Central memory CD8-positive, alpha-beta T cell (primary cell): Measurements from ENCODE around the gene GALNT10.

Source experiments
- ATAC-seq: fragments of 150-1000 bp; cut with Tn5 transposase; replicated peaks from 2 replicates; pipeline ENCODE4 v1.10.0; 2022; ENCODE audit warnings: mild to moderate bottlenecking, moderate FRiP score, moderate number of reproducible peaks; ENCODE audit not compliant: poor library complexity, severe bottlenecking; ENCODE audit errors: extremely low read depth
- DNase-seq, 2 donors: peaks; one replicate each; pipeline ENCODE4 v3.0.0; 2021; ENCODE audit warnings: low spot score in 2 of 2
- H3K27ac Mint-ChIP-seq: one replicate; pipeline ENCODE4 v1.8.0; 2022; ENCODE audit warnings: low read depth, mild to moderate bottlenecking, moderate library complexity, mixed read lengths
- H3K27me3 Mint-ChIP-seq: one replicate; pipeline ENCODE4 v1.8.0; 2022; ENCODE audit warnings: mixed read lengths
- H3K36me3 Mint-ChIP-seq: one replicate; pipeline ENCODE4 v1.8.0; 2022; ENCODE audit warnings: mild to moderate bottlenecking, moderate library complexity, mixed read lengths; ENCODE audit not compliant: insufficient read depth
- H3K4me1 Mint-ChIP-seq: one replicate; pipeline ENCODE4 v1.8.0; 2022; ENCODE audit warnings: mixed read lengths
- H3K4me3 Mint-ChIP-seq: one replicate; pipeline ENCODE4 v1.8.0; 2022; ENCODE audit warnings: mild to moderate bottlenecking, moderate library complexity, mixed read lengths
- H3K9me3 Mint-ChIP-seq: one replicate; pipeline ENCODE4 v1.8.0; 2022; ENCODE audit warnings: mixed read lengths

Gene GALNT10

GRCh38 chr5:154464438-154464837 lies 273.9 kb downstream of the GALNT10 start:
- ATAC-seq (no peak), DNase-seq (no peak)
- H3K27ac Mint-ChIP-seq = no peak overlapping the region
- H3K4me1 Mint-ChIP-seq = no peaks in the 10 kb centered on the region
- peaks cover 21% of the 10 kb centered on the region for H3K27me3 Mint-ChIP-seq
- H3K9me3 Mint-ChIP-seq = no peaks in the 10 kb centered on the region
- H3K36me3 Mint-ChIP-seq = peaks cover 2% of the 10 kb centered on the region
- H3K4me3 Mint-ChIP-seq = no peak overlapping the region

- H3K9me3 Mint-ChIP-seq = no peaks in the 10 kb centered on the region
- ATAC-seq (no peak), DNase-seq (no peak)
- no peaks in the 10 kb centered on the region for H3K4me1 Mint-ChIP-seq
- H3K27ac Mint-ChIP-seq = no peak overlapping the region
- H3K4me3 Mint-ChIP-seq = no peak overlapping the region
- H3K36me3 Mint-ChIP-seq = peaks cover 2% of the 10 kb centered on the region
- H3K27me3 Mint-ChIP-seq = peaks cover 24% of the 10 kb centered on the region
Measured at GRCh38 chr5:154465169-154465568, 274.6 kb downstream of the GALNT10 start.

GRCh38 chr5:154466147-154466546 lies 275.6 kb downstream of the GALNT10 start:
- no peak for ATAC-seq
- no peak for DNase-seq
- H3K4me3 Mint-ChIP-seq = no peak overlapping the region
- H3K9me3 Mint-ChIP-seq = no peaks in the 10 kb centered on the region
- no peak overlapping the region for H3K27ac Mint-ChIP-seq
- peaks cover 6% of the 10 kb centered on the region for H3K4me1 Mint-ChIP-seq
- H3K27me3 Mint-ChIP-seq = peaks cover 34% of the 10 kb centered on the region
- H3K36me3 Mint-ChIP-seq = peaks cover 2% of the 10 kb centered on the region

- peaks cover 2% of the 10 kb centered on the region for H3K36me3 Mint-ChIP-seq
- no peak overlapping the region for H3K27ac Mint-ChIP-seq
- ATAC-seq = no peak
- peaks cover 39% of the 10 kb centered on the region for H3K27me3 Mint-ChIP-seq
- H3K4me3 Mint-ChIP-seq = no peak overlapping the region
- no peak for DNase-seq
- peaks cover 8% of the 10 kb centered on the region for H3K4me1 Mint-ChIP-seq
- no peaks in the 10 kb centered on the region for H3K9me3 Mint-ChIP-seq
Measured at GRCh38 chr5:154466671-154467070, 276.1 kb downstream of the GALNT10 start.

- Mint-ChIP-seq H3K4me3 (no peak overlapping the region), H3K27ac (no peak overlapping the region), H3K27me3 (peaks cover 50% of the 10 kb centered on the region), H3K4me1 (peaks cover 8% of the 10 kb centered on the region), H3K36me3 (peaks cover 2% of the 10 kb centered on the region), H3K9me3 (no peaks in the 10 kb centered on the region)
- peak; percentile 88 for ATAC-seq
- DNase-seq = peak; percentile 49 to 61
Measured at GRCh38 chr5:154467655-154468354, 277.3 kb downstream of the GALNT10 start.

- ATAC-seq (no peak), DNase-seq (no peak)
- H3K27me3 Mint-ChIP-seq = peaks cover 74% of the 10 kb centered on the region
- H3K27ac Mint-ChIP-seq = no peak overlapping the region
- peaks cover 30% of the 10 kb centered on the region for H3K4me1 Mint-ChIP-seq
- no peak overlapping the region for H3K4me3 Mint-ChIP-seq
- H3K36me3 Mint-ChIP-seq = peaks cover 8% of the 10 kb centered on the region
- no peaks in the 10 kb centered on the region for H3K9me3 Mint-ChIP-seq
Measured at GRCh38 chr5:154470137-154470536, 279.6 kb downstream of the GALNT10 start.
